ENCODE results near the gene LDLRAD2.

Gene LDLRAD2

GRCh38 chr1:21863981-21864380 lies 51.9 kb downstream of the LDLRAD2 start:
- DNase-seq (ENCODE audit: low spot score) = no peak

GRCh38 chr1:21864730-21865129 lies 52.7 kb downstream of the LDLRAD2 start:
- DNase-seq (ENCODE audit: low spot score) = no peak

- no peak for DNase-seq (ENCODE audit: low spot score)
Observed at GRCh38 chr1:21865609-21865942, 53.5 kb downstream of the LDLRAD2 start.

- no peak for DNase-seq (ENCODE audit: low spot score)
Observed at GRCh38 chr1:21865943-21866706, 54.1 kb downstream of the LDLRAD2 start.

GRCh38 chr1:21866707-21867043 lies 54.6 kb downstream of the LDLRAD2 start:
- no peak for DNase-seq (ENCODE audit: low spot score)

GRCh38 chr1:21867451-21867996 lies 55.5 kb downstream of the LDLRAD2 start:
- DNase-seq (ENCODE audit: low spot score) = no peak

GRCh38 chr1:21868482-21868881 lies 56.4 kb downstream of the LDLRAD2 start:
- no peak for DNase-seq (ENCODE audit: low spot score)

GRCh38 chr1:21868941-21869454 lies 56.9 kb downstream of the LDLRAD2 start:
- DNase-seq (ENCODE audit: low spot score) = no peak

GRCh38 chr1:21869620-21870121 lies 57.6 kb downstream of the LDLRAD2 start:
- DNase-seq (ENCODE audit: low spot score) = peak; percentile 60

- DNase-seq (ENCODE audit: low spot score) = no peak
Observed at GRCh38 chr1:21870611-21871010, 58.5 kb downstream of the LDLRAD2 start.

- DNase-seq (ENCODE audit: low spot score) = no peak
Observed at GRCh38 chr1:21871943-21872342, 59.9 kb downstream of the LDLRAD2 start.

- DNase-seq (ENCODE audit: low spot score) = no peak
Observed at GRCh38 chr1:21872445-21873079, 60.5 kb downstream of the LDLRAD2 start.

GRCh38 chr1:21873174-21873573 lies 61.1 kb downstream of the LDLRAD2 start:
- no peak for DNase-seq (ENCODE audit: low spot score)

- DNase-seq (ENCODE audit: low spot score) = no peak
Observed at GRCh38 chr1:21873761-21874160, 61.7 kb downstream of the LDLRAD2 start.

GRCh38 chr1:21874328-21874727 lies 62.3 kb downstream of the LDLRAD2 start:
- DNase-seq (ENCODE audit: low spot score) = no peak
